GM19239 (cell line): ENCODE measurements around the gene DNAJB2.
A peak's percentile ranks its signal among the peaks of the same experiment; 100 is the strongest.
"Not testable (repeated sequence)": the region's sequence is repeated elsewhere in the genome, so short reads cannot be mapped to it uniquely, and the experiment has no call there.

ENCODE experiments used
- DNase-seq: peaks from one replicate; pipeline ENCODE4 v3.0.0; 2011; ENCODE audit warnings: low spot score; ENCODE audit not compliant: insufficient read length
- FAIRE-seq: peaks from 2 replicates; lab custom pipeline; 2011; peaks lifted over from hg19 to GRCh38; lab: Jason Lieb, UNC

DNAJB2 gene

GRCh38 chr2:219282943-219283581 is 3.9 kb downstream of the DNAJB2 start:
- FAIRE-seq (no peak), DNase-seq (no peak)

DNA sequence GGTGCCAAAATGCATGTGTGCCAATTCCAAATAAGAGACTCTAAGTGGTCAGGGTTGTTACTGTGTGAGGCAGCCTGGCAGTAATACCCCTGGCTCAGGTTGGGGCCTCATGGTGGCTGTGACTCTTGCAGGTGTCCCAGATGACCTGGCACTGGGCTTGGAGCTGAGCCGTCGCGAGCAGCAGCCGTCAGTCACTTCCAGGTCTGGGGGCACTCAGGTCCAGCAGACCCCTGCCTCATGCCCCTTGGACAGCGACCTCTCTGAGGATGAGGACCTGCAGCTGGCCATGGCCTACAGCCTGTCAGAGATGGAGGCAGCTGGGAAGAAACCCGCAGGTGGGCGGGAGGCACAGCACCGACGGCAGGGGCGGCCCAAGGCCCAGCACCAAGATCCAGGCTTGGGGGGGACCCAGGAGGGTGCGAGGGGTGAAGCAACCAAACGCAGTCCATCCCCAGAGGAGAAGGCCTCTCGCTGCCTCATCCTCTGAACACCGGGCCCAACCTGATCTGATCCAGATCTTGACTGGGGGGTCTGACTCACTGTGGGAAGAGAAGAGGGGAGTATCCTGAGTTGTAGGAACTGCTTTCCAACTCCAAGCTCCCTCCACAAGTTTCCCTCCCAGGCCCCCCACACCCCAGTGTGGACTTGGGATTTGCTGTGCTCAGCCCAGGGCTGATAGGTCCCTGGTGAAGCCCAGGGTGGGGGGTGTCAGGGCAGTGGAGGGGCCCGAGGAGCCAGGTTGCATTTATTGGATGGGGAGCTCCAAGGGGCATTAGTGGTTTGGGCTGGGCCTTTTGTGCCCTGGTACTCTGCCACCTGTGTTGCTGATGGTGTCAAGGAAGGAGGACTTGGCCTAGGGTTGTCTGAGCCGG is 5.6 kb downstream of the DNAJB2 start:
- no peak for DNase-seq
- no peak for FAIRE-seq

GRCh38 chr2:219285373-219285735 is 6.2 kb downstream of the DNAJB2 start:
- no peak for DNase-seq
- FAIRE-seq: no peak

DNA sequence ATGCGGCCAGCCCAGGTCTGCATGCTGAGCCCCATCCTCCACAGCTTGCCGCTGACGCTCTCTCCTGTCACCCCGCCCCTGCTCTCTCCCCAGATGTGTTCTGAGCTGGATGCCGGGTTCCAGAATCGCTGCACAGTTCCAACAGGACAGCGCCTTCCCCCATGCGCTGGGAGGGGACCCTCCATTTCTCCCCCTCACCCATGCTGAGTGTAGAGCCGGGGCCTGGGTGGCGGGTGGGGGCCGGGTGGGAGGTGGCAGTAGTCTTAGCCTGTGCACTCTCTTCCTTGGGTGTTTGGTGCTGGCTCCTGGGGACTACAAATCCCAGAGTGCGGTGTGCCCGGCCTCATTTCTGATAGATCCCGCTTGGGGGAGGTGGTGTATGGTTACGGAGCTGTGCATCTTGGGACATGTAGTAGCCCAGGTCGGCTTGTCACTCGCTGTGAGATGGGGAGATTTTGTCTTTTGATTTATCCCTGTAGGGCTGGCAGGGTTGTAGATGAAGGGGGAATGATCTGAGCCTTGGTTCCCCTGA is 6.8 kb downstream of the DNAJB2 start:
- no peak for DNase-seq
- FAIRE-seq: no peak

GRCh38 chr2:219286436-219287115 is 7.4 kb downstream of the DNAJB2 start:
- FAIRE-seq (no peak), DNase-seq (no peak)

- not testable (repeated sequence) for DNase-seq, FAIRE-seq
These were observed 7.9 kb downstream of the DNAJB2 start for GRCh38 chr2:219287116-219287440.

DNA sequence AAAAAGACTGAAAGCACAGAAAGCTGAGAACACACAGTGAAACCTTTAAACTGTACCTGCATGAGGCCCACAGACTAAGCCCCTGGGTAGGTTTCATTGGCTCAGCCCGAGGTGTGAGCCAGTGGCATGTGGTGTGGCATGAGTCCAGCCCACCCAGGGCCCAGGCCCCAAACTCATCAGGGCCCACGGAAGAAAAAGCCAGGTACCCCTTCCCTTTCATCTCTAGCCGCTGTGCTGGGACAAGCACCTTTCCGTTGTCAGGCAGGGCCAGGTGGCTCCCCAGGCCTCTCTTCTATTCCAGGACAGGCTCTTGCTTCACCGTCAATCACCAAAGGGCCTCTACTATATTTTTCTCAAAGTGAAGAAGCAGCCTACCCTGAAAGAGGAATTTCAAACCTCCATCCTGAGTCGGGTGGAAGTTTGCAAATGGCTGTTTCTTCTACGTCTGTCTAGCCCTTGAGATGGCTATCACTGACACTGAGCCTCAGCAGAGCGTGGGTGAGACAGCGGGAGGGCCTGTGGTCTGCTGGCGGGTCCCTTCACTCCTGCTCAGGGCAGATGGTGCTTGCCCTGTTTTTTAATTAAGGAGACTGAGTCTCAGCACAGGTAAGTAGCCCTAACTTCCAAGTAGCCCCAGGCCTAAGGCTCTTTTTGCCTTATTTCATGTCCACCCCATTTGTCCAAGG is 8.6 kb downstream of the DNAJB2 start:
- no peak for FAIRE-seq

GRCh38 chr2:219289195-219289536 is 10.0 kb downstream of the DNAJB2 start:
- FAIRE-seq: no peak
- DNase-seq: no peak

More for the DNA sequence above, 8.6 kb downstream of the DNAJB2 start:
- no peak for DNase-seq

DNA sequence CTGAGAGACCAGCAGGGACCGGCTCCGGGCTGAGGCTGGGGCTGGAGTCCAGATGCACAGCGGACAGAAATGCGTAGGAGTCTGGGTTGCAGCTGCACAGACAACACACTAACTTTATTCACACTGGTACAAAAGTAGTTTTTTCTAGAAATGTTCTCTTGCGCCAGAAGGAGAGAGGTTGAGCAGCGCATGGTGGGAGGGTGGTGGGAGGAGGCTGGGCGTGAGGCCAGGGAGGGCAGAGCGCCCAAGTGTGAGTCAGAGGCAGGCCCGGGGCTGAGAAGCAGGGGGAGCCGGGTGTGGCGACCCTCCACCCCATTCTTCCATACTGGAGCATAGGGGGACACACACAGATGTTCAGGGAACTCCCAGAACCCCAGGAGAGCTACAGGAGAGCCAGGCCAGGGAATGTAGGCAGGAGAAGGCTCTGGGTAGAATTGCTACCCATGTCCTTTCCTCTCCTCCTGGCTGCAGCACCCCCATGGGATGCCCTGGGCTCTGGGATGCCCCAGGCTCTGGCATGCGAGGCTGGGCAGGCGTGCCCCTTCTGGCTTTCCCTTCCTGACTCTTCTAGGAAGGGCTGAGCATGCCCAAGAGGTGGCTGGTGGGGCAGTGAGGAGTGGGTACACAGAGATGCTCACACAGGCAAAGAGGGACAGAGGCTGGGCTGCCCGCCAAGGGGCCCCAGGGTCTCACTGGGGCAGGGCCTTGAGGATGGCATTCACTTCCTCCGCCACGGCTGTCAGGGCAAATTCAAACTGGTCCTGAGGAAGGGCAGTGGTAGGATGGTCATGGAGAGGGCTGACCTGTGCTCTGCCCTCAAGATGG is 10.6 kb downstream of the DNAJB2 start:
- no peak for DNase-seq

DNA sequence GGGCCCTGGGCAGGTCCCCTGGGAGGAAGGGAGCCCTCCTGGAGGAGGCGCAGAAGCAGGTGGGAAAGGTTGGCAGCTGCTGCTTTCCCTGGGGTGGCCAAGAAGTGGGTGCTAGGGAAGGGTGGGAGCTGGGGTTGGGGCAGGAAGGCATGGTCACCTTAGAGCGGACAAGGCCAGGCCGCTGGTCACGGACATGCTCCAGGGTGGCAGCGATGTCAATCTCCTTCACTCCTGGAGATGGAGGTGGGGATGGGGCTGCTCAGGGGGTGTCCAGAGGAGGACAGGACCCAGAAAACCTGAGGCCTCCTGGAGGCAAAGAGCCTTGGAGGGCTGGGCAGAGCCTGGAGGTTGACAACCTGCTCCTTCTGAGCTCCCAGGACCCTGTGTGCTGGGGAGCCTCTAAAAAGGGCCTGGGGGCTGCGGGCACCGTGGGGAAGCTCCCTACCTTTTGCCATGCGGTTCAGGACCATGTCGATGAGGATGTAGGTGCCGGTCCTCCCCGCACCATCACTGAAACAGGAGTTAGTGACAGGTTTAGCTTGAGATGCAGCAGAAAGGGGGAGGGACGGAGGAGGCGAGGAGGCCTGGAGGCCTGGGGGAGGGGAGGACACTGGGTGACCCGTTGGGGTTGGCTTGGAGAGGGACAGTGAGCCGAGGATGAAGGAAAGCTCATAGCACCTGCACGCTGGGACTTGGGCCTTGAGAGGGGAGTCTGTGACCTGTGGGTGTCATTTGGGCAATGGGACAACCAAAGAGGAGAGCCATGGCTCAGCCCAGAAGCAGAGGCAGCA is 11.4 kb downstream of the DNAJB2 start:
- DNase-seq (no peak), FAIRE-seq (no peak)

More for the DNA sequence above, 10.6 kb downstream of the DNAJB2 start:
- no peak for FAIRE-seq

GRCh38 chr2:219291394-219291793 is 12.2 kb downstream of the DNAJB2 start:
- DNase-seq: no peak
- no peak for FAIRE-seq

- FAIRE-seq (no peak), DNase-seq (no peak)
These were observed 12.8 kb downstream of the DNAJB2 start for GRCh38 chr2:219291910-219292490.

DNA sequence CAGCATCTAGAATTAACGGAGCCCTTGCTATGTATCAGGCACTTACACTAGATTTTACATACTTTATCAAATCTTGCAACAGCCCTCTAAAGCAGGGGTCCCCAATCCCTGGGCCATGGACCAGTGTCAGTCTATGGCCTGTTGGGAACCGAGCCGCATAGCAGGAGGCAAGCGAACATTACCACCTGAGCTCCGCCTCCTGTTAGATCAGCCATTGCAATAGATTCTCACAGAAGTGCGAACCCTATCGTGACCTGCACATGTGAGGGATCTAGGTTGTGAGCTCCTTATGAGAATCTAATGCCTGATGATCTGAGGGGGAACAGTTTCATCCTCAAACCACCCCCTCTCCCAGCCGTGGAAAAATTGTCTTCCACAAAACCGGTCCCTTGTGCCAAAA is 13.4 kb downstream of the DNAJB2 start:
- no peak for FAIRE-seq
- DNase-seq: no peak

DNA sequence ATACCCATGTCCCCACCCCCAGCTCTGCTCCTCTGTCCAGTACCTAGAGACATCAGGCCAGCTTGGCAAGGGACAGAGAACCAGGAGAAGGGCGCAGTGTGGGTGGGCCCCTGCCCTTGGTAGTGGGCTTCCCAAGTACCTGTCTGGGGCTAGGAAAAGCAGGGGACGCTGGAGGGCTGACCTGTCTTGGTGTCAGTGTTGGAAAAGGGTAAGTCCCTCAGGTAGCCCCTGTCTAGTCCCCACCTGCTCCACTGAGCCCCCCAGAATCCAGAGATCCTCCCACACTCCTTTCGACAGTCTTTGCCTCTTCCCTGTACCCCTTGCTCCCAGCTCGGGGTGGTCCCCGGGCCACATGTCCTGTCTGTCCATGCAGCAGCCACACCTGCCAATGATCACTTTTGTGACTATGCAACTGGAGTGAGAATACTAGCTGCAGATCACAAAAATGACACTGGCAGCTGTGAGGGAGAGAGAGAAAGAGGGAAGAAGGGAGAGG is 14.6 kb downstream of the DNAJB2 start:
- DNase-seq (no peak), FAIRE-seq (no peak)

GRCh38 chr2:219294356-219295351 is 15.5 kb downstream of the DNAJB2 start:
- FAIRE-seq (peak; percentile 90), DNase-seq (peak; percentile 97)

GRCh38 chr2:219296142-219296541 is 17.0 kb downstream of the DNAJB2 start:
- FAIRE-seq (no peak), DNase-seq (no peak)
